ENCODE data around the gene TUBGCP3. TPM values are rescaled to one million over a fixed set of nuclear protein-coding genes. Genes with fewer than 3 reads are reported as not detected.
"Not testable (repeated sequence)": the region's sequence is repeated elsewhere in the genome, so short reads cannot be mapped to it uniquely, and the experiment has no call there.

Gene TUBGCP3
- total RNA-seq, 1 experiment from 2014 or later, result 21.4 TPM

DNA sequence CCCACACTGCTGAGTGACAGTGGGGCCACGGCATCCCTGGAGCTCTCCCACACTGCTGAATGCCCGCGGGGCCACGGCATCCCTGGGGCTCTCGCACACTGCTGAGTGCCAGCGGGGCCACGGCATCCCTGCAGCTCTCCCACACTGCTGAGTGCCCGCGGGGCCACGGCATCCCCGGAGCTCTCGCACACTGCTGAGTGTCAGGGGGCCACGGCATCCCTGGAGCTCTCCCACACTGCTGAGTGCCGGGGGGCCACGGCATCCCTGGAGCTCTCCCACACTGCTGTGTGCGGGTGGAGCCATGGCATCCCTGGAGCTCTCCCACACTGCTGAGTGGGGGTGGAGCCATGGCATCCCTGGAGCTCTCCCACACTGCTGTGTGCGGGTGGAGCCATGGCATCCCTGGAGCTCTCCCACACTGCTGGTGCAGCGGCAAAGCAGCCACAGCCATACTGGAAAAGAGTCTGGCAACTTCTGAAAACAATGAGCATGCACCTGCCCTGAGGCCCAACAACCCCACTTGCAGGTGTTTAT is 8.6 kb downstream of the TUBGCP3 start:
- DNase-seq (ENCODE audit: low read depth), result no peak

DNA sequence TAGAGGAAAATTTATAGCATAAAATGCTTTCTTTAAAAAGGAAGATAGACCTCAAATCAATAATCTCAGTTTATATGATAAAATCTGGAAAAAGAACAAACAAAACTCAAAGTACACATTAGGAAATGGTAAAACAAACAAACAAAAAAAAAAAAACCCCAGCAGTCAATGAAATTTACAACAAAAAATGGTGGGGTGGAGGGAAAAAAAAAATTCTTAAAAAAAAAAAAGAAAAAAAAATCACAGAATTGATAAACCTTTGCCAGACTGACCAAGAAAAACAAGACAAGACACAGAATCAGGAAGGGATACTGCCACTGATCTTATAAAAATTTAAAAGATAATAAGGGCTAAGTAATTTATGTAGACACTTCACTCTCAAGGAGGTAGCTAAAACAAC is 11.2 kb downstream of the TUBGCP3 start:
- DNase-seq (ENCODE audit: low read depth), result no peak

DNA sequence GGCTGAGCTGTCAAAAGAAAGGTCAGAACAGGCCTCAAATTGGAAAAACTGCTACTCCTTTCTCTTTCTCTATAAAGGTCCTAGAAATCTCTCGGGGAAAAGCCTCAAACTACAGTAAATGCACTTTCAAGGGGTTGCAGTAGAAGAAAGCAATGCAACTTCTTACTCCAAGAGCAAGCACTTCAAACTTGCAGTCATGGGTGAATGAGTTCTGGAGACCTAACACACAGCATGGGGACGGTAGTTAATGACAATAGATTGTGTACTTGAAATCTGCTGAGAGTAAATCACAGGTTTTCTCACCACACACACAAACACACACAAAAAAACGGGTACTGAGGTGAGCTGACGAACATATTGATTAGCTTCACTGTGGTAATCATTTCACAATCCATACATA is 11.8 kb downstream of the TUBGCP3 start:
- DNase-seq (ENCODE audit: low read depth), result no peak

DNA sequence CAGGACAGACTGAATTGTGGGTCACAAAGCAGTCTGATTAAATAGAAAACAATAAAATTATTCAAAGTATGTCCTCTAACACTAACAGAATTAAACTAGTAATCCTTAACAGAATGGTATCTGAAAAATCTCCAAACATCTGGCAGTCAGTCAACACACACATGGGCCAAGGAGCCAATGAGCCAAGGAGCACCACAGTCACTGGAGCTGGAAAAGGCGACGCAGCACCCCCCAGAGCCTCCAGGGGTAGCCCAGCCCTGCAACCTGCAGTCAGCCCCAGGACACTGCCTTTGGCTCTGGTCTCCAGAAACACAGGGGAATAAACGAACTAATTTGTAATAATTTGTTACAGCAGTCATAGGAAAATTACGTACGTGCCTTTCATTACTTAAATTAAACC is 12.3 kb downstream of the TUBGCP3 start:
- no peak for DNase-seq (ENCODE audit: low read depth)

DNA sequence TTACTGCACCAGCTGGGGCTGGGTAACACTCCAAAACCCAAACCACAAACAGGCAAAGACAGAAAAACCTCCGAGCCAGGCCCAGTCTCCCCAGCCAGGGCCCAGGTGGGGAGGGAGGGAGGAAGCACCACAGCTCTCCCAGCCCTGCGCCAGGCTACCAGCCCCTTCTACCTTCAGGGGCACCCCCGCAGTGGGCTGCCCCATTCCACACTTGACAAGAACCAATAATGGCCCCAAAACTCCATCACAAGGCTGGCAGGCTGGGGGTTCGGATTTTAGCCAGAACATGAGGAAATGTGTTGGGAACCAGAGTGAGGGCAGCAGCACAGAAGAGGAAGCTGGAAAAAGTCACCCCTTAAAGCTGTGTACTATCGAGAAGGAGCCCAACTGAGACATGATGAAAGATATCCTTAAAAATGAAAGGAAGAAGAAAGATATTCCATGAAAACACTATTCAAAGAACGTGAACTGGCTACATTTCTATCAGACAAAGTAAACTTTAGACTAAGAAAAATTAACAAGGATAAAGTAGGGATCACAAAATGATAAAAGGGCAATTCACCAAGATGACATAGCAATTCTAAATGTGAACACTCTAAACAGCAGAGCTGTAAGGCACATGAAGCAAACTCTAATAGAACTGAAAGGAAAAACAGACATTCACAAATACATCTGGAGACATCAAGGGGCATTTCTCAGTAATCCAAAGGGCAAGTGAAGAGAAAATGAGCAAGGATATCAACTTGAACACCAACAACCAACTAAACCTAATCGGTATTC is 12.9 kb downstream of the TUBGCP3 start:
- DNase-seq (ENCODE audit: low read depth), result no peak

DNA sequence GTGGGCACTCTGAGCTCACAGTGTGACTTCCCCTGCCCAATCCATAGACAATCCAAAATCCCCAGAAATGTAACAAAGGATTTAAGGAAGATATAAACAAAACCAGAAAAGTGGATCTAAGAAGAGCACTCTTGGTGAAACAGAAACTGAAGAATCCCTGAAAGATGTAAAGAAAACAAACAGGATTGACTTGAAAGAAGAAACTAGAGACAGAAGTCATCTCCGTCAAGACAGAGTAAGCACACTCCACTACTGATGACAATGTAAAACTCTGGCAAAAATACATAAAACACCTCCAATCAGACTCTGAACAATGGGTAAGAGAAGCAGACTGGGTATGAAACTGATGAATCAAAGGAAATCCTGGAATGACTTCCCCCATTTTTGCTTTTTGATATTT is 13.5 kb downstream of the TUBGCP3 start:
- no peak for DNase-seq (ENCODE audit: low read depth)

DNA sequence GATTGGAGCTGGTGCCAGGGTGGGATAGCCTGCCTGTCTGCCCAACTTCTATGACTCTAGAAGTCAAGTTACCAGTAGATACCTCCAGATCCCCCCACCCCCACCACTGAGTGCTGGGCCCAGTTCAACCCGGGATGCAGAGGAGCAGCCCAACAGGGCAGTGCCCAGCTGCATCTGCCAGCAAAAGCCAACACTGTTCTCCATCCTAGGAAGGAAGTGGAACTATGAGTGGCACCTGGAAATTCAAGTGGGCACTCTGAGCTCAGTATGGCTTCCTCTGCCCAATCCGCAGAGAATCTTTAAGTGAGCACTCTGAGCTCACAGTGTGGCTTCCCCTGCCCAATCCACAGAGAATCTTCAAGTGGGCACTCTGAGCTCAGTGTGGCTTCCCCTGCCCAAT is 14.2 kb downstream of the TUBGCP3 start:
- no peak for DNase-seq (ENCODE audit: low read depth)

DNA sequence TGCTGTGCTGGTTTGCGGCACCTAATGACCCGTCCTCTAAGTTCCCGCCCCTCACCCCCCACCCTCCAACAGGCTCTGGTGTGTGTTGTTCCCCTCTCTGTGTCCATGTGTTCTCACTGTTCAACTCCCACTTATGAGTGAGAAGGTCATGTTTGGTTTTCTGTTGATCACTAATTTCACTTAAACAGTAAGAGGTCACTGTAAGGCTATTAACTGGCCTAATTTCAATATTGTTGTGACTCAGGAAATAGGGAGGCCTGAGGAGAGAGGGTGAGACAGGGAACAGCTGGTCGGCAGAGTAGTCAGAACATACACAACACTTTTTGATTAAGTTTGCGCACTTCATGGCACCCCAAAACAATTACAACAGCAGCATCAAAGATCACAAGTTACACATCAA is 15.6 kb downstream of the TUBGCP3 start:
- peak; percentile 24 for DNase-seq (ENCODE audit: low read depth)

DNA sequence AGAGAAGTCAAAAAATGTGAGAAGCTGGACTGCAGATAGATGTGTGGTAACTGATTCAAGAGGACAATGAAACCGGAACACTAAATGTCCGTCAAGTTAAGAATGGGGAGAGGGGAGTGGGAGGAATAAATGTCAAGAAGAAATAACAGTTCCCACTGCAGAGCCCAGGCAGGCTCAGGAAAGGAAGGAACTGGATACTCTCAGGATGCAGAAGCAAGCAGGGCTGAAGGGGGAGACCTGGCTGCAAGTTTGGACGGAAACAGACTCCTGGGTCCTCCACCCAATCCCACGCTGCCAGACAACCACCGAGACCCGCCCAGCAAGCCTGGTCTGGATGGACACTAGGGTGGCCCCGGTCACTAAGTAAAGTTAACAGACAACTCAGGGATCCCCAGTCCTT is 18.1 kb downstream of the TUBGCP3 start:
- DNase-seq (ENCODE audit: low read depth), result no peak

DNA sequence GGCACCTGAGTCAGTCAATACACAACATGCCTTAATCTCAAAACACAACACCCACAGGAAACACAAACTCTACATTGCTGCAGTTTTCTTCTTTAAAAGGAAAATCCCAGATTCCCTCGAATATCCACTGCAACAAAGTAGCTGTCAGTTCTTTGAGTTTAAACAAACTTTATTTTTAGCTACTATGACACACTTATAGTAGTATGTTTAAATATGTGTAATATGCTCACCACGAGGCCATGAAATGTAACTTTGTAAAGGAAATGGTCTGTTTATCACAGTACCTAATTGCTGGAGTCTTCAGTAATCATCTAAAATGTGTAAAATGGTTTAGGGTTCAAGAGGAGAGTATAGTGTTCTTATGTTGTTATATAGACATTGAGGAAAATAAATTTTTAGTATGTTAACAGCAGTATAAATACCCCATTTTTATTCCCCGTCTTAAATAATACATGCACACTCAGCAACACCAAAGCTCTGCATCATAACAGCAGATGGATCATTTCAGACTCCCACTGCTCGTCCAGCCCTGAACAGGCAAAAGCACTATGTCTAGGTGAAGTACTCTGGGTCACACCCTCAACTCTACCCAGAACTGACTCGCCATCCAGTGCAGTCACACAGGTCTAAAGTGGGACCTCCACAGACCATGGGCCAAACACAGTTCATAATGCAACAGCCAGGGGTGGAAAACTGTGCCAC is 20.6 kb downstream of the TUBGCP3 start:
- DNase-seq (ENCODE audit: low read depth), result no peak

DNA sequence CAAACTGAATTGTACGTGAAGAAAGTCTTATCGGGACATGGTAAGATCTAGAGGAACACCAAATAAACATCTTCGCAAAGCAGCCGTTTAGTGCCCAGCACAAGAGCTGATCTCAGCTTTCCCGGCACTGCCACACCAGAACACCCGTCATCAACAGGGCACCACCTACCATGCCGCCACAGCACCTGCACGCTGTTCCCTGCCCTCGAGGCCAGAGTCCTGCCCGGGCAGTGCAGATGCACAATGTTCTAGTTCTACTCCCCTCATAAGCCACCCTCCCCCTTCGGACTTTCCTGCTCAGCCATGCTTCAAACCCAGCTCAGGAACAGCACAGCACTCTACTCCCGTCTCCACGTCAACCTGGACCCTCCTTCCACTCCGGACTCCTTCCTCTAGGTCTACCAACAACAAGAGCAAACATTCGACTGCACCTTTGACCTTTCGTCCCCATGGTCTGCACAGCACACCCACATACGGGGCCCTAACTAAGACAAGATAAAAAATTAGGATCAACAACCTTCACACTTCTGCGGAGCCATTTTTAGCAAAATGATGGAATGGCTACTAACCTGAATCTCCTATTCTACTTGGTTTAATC is 25.1 kb downstream of the TUBGCP3 start:
- no peak for DNase-seq (ENCODE audit: low read depth)

DNA sequence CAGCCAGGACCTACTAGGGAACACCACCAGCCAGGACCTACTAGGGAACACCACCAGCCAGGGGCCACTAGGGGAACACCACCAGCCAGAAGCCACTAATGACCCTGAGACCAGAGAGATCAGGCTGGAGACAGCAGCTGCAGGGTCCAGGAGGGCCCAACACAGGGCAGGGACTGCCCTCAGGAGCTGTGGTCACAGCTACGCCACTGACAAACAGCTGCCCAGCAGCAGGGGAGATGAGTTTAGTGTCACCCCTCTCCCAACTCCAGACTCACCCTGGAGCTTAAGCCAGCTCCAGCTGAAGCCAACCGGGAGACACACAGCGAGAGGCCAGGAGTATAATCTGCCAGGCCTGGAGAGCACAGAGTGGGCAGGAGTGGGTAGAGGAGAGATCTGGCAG is 25.7 kb downstream of the TUBGCP3 start:
- DNase-seq (ENCODE audit: low read depth), result no peak

DNA sequence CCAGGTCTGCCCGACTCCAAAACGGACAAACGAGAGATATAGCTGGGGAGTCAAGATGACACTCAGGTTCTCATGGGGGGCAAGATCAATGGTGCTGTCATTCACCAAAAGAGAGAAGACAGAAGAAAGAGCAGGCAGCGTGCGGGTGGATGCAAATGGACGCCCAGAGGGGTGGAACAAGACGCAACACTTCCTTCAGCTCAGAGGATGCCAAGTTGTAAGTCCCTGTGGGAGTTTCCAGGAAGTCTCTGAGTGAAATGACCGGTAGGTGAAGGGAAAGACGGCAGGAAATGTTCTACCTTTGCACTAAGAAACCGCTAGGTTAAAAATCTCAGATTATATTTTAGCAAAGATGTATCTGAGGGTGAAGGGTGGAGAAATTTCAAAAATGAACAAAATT is 26.5 kb downstream of the TUBGCP3 start:
- DNase-seq (ENCODE audit: low read depth), result no peak

DNA sequence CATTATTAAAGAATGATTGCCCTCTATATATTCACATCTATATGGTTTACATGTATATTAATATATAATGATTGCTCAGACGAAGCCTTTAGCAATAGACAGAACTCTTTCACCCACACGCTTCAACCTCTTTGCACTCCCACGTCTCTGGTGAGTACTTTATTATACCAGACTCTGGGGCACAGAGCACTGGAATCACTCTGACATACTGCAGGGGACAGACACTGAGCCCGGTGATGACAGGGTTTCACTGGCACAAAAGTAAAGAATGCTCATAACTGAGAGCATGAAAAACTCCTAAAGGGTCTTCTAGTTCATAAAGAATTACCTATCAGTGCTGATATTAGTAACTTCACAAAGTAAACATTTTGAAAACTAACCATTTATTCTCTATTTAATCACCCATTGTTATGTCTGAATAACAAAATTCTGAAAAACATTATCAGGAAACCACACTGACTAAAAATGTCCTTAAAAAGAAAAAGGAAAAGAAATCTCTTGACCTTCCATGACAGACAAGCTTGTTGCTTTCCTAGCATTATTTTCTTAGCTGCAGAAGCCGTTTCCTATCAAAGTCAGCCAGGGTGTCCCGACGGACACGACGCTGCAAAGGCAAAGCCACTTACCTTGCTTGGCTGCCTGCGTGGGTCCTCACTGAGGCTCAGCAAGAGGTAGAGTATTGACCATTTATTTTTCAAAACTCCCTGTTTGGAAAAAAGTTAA is 29.1 kb downstream of the TUBGCP3 start:
- DNase-seq (ENCODE audit: low read depth), result no peak

DNA sequence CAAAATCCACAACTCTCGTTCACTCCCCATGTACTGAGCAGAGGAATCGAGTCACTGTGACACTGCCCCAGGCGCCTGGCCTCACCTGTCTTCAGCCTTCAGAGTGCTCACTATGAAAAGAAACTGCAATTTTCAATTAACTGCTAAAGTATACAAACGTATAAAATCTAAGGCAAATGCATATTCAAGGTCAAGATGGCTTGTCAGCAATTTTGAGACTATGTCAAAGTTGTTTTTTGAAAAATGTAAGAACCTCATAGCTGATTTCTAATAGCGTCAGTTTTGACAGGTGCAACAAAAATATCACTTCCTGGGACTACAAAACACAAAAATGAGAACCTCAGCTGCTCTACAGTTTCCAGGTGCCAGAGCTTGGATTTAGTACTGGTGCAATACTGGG is 31.4 kb downstream of the TUBGCP3 start:
- DNase-seq (ENCODE audit: low read depth), result no peak

DNA sequence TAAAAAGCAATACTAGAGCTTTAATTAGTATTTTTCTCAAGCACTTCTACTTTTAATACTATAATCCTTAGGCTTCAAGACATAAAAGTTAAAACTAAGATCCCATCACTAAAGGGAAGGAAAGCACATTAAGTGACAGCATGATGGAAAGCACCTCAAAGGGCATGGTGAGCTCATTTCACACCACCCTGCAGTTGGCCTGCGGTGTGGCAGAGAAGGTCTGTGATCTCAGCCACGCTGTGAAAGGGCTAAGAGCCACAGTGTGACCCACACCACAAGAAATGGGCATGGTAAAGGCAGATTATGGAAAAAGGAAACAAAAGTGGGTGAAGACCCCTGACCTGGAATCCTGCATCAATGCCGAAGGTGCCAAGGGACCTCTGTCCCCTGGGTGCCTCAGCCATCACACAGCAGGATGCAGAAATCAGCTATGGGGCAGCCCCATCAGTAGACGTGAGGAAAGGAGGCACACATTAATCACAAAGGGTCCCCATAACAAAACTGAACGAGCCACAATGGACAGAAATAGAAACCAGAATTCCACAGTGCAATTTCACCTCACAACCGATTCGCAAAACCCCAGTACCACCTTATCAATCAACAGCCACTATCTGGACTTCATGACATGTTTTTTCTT is 33.6 kb downstream of the TUBGCP3 start:
- DNase-seq (ENCODE audit: low read depth), result no peak

DNA sequence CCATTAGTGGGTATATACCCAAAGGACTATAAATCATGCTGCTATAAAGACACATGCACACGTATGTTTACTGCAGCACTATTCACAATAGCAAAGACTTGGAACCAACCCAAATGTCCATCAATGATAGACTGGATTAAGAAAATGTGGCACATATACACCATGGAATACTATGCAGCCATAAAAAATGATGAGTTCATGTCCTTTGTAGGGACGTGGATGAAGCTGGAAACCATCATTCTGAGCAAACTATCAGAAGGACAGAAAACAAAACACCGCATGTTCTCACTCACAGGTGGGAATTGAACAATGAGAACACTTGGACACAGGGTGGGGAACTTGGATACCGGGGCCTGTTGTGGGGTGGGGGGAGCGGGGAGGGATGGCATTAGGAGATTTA is 39.0 kb downstream of the TUBGCP3 start:
- DNase-seq (ENCODE audit: low read depth), result not testable (repeated sequence)

DNA sequence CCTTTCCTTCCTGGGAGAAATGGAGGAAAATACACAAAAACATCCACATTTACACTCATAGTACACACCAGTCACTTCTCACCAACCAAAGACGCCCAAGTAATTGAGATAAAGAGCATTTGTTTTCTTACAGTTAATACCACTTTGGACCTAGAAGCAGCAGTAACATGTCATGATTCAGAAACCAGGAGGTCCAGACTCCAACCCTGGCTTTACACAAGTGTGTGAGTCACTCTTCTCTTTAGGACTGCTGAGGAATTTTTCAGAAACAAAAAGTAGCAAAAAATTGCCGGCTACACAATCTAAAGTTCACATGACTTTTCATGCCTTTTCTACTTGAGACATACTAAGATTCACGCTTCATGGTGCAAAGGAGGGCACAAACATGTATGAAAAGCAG is 42.1 kb downstream of the TUBGCP3 start:
- DNase-seq (ENCODE audit: low read depth), result peak; percentile 73

DNA sequence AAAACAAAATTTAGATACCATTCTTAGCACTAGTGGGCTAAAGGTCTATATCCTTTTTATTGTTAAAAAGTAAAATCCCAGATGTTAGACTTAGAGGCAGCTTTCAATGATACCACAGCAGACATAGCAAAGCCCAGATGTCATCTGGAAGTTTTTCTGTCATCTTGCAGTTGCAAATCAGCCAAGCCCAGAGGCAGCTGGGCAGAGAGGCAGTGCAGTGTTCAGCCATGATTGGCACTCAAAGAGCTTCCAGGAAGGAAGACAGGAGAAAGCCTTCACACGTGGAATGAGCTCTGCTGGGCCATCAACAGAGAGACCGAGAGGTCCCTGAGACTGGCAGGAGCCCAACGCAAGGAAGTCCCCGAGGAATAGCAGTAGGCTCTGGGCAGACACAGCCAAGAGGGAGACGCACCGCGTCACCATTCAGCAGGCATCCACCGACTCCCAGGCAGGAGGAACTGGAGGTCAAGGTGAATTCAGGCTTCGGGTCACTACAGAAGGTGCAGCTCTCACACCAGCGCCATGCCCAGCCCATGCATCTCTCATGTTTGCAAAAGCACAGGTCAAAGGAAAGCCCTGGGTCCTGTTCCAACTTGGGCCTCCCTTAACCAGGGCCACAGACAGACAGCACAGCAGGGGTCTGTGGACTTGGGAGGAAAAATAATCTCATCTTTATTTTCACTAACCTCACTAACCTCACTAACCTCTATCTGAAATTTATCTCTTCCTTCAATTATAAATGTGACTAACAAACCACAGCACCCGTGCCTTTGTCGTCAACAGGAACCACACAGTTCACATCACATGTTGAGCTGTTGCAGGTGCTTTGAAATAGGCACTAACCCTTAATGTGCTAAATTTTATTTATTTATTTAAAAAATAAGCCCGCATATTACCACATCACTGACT is 54.9 kb downstream of the TUBGCP3 start:
- no peak for DNase-seq (ENCODE audit: low read depth)

DNA sequence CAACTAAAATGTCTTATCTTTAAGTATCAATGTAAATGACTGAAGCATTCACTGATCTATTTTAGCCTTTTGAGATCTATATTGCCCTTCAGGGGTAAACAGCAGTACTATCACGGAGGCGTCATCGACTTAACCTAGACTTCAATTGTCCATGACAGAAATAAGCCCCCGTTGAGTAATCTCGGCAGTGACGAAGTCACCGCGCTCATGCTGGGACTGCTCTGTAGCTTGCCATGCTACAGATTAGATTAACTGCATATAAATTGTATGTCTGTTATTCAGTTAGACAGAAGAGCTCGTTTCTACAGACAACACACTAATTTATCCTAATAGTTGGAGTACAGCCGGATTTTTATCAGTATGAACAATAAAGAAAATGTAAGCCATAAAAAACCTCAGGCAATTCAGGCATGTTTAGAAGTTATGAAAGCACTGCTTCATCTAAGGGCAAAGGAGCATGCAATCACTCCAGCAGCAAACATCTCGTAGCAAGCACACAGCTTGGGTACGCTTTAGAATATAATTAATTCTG is 56.6 kb downstream of the TUBGCP3 start:
- no peak for DNase-seq (ENCODE audit: low read depth)

Data from LHCN-M2 (cell line).